Measurements from ENCODE around the gene ATRIP.

ATRIP gene

DNA sequence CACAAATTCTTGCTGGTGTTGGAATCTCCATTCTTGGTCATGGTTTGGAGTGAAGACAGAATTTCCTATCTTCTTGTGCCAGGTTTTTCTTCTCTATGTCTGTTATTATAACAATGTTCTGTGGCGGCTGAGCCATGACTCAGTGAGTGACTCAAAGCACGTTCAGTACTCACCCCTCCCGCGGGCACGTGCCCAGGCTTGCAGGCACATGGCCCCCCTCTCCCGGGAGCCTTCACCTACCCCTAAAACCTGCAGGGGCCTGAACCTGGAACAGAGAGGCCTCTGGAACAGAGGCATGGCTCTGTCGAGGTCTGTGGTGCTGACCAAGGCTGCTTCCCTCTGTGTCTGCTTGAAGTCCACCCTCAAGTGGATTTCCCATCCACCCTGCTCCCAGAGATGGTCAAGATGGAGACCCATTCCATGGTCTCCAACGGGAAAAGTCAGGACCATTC, 44.2 kb upstream of the ATRIP start:
- peak; percentile 46 for DNase-seq (ENCODE audit: extremely low read depth, low read depth)
- no peak overlapping the region for H3K4me3 ChIP-seq (replicated peaks; ENCODE audit: low read depth, low read length)
- TF ChIP-seq, protein P1, sequence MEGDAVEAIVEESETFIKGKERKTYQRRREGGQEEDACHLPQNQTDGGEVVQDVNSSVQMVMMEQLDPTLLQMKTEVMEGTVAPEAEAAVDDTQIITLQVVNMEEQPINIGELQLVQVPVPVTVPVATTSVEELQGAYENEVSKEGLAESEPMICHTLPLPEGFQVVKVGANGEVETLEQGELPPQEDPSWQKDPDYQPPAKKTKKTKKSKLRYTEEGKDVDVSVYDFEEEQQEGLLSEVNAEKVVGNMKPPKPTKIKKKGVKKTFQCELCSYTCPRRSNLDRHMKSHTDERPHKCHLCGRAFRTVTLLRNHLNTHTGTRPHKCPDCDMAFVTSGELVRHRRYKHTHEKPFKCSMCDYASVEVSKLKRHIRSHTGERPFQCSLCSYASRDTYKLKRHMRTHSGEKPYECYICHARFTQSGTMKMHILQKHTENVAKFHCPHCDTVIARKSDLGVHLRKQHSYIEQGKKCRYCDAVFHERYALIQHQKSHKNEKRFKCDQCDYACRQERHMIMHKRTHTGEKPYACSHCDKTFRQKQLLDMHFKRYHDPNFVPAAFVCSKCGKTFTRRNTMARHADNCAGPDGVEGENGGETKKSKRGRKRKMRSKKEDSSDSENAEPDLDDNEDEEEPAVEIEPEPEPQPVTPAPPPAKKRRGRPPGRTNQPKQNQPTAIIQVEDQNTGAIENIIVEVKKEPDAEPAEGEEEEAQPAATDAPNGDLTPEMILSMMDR (IDR thresholded peaks at IDR 0.05; ENCODE audit: low read depth, low read length, missing control alignments), result no peak

DNA sequence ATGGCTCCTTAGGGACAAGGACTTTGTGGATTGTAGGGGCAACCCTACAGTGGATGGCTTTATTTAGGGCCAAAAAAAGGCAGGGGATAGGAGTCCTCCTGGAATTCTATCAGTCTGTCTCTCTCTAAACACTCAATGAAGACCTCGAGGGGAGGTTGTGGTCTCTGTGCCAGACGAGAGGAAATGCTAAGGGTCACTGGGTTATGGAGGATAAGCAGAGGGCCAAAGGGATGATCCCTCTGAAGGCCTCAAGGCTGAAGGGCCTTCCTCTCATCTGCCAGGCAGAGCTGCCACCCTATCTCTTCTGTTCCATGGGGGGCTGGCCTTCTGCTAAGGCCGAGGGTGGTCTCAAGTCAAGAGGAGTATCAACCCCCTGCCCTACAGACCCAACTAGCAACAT, 43.6 kb upstream of the ATRIP start:
- DNase-seq (ENCODE audit: extremely low read depth, low read depth), result no peak
- no peak overlapping the region for H3K4me3 ChIP-seq (replicated peaks; ENCODE audit: low read depth, low read length)
- TF ChIP-seq, protein P1 (IDR thresholded peaks at IDR 0.05; ENCODE audit: low read depth, low read length, missing control alignments), result no peak

DNA sequence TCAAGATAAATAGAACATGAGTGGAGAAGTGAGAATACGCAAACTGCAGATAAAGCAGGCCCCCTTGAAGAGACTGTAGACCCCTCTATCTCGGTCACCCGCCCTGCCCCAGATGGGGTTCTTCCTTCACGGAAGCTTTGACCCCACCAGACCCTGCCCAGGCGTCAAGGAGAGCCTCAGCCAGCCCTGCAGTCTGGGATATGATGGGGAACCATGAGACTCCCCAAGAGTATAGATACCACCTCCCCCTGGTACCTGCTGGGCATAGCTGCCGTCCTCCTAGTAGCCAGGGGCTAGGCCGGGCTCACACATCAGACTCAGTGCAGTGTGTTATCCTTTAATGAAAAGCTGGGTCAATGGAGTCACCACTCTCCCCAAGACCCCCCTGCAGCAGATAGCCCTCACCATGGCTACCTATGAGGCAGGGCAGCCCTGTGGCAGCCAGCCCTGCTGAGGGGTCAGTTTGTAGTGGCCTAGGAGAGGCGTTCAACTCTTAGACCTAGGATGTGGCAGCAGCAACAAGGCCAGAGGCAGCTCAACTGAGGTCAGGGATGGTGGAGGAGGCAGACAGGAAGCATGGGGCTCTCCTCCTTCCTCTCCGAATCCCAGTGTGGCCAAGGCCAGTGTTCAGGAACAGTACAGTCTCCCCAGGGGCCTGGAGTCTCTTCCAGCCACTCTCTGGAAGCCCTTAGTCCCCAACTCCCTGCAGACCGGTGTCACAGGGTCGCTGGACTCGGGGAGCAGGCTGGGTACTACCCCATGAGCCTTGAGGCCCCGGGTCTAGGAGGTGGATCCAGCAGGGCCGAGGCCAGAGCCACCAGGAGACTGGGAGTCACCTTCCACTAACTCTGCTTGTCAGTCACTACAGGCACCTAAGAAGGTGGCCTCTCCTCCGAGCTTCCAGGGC, 42.8 kb upstream of the ATRIP start:
- DNase-seq (ENCODE audit: extremely low read depth, low read depth), result no peak

DNA sequence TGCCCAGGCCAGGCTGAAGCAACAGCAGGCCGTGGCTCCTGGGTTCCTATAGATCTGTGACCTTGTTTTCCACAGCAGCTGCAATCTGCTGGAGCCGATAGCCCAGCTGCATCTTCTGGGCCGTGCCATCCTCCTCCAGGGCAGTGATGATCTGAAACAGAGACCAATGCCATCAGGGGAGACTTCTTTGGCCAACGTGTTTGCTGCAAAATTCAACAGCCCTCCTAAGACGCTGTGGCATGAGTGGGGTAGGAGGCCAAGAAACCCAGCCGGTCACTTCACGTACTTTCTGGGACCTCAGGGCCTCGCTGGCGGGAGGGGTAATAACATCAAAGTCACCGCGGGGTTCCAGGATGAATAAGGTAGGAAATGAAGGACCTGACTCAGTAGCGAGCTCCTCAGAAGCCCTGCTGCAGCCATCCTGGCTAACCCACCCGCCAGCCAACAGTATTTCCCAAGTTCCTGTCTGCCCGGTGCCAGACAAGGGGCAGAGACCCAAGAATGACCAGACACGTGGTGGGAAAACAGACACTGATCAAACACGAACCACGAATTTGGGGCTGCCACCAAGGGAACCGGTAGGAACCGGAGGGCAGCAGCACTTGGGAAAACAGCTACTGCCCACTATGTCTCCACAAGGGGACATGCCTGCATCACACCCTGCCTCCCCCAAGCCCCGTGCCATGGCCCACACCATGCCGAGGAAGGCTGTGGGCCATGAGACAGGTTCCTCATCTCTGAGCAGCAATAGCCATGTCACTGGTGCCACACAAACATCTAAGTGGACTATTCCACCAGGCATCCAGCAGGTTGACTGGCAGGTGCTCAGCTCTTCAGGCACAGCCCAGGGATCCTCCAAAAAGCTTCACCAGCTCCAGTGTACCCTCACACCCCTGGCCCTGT, 41.8 kb upstream of the ATRIP start:
- TF ChIP-seq, protein P1 (IDR thresholded peaks at IDR 0.05; ENCODE audit: low read depth, low read length, missing control alignments), result no peak
- no peak overlapping the region for H3K4me3 ChIP-seq (replicated peaks; ENCODE audit: low read depth, low read length)
- DNase-seq (ENCODE audit: extremely low read depth, low read depth), result no peak

More for the DNA sequence above, 42.8 kb upstream of the ATRIP start:
- TF ChIP-seq, protein P1 (IDR thresholded peaks at IDR 0.05; ENCODE audit: low read depth, low read length, missing control alignments), result no peak
- H3K4me3 ChIP-seq (replicated peaks; ENCODE audit: low read depth, low read length), result no peak overlapping the region

DNA sequence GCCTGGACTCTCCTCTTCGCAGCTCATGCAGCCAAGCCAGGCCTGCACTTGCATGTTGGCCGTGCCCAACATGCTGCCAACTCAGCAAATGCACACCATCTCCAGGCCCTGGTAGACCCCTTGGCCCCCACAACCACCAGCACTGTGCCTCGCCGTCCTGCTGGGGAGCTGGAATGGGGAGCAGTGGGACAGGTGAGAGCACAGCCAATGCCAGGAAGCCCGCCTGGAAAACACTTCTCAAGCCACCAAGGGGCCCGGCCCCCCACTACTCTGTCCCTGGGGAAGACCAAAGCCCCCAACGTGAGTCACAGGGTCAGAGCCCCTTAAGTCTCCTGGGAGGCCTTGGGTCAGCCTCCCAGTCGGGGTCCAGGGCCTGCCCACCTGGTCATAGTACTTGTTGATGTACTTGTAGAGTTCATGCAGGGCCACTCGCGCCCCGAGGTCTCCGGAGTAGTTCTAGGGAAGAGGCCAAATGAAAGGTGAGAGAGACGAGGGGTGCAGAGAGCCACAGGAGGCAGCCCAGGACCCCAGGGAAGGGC, 41.1 kb upstream of the ATRIP start:
- TF ChIP-seq, protein P1 (IDR thresholded peaks at IDR 0.05; ENCODE audit: low read depth, low read length, missing control alignments), result no peak
- H3K4me3 ChIP-seq (replicated peaks; ENCODE audit: low read depth, low read length), result no peak overlapping the region
- DNase-seq (ENCODE audit: extremely low read depth, low read depth), result no peak

DNA sequence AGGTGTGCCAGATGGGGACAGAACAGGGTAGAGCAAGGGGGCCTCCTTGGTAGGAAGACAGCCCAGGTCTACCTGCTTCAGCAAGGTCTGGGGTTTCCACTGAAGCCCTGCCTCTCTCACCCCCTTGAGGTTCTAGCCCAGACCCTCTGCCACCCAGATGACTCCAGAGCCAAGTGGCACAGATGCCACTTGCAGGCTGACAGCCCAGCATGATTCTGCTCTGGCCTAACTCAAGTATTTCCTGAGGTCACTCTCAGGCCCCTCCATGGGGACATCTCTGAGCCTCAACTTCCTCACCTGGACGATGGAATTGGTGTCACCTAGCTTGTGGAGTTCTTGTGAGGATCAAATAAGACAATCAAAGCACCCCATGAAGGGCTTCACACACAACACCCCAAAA, 40.6 kb upstream of the ATRIP start:
- TF ChIP-seq, protein P1 (IDR thresholded peaks at IDR 0.05; ENCODE audit: low read depth, low read length, missing control alignments), result no peak
- no peak for DNase-seq (ENCODE audit: extremely low read depth, low read depth)
- no peak overlapping the region for H3K4me3 ChIP-seq (replicated peaks; ENCODE audit: low read depth, low read length)

All from HFF-Myc (cell line).